H9 (cell line): ENCODE results near the gene QSER1. TPM values are rescaled to one million over a fixed set of nuclear protein-coding genes. Genes with fewer than 3 reads are reported as not detected.

Experiments used
- DNase-seq: peaks from one replicate; pipeline ENCODE4 v3.0.0-alpha.2; 2017
- H2AFZ ChIP-seq: one replicate; pipeline ENCODE4 v1.6.1; 2013; ENCODE audit warnings: mild to moderate bottlenecking, low read length, control low read depth, moderate library complexity
- H2AK5ac ChIP-seq: 2 replicates; pipeline ENCODE4 v1.6.1; 2013; ENCODE audit warnings: low read length, control low read depth, mixed read lengths; ENCODE audit not compliant: insufficient read length
- H2BK120ac ChIP-seq: one replicate; pipeline ENCODE4 v1.6.1; 2013; ENCODE audit warnings: low read depth, mild to moderate bottlenecking, low read length, control low read depth, inconsistent platforms; ENCODE audit not compliant: poor library complexity, severe bottlenecking
- H2BK12ac ChIP-seq: 2 replicates; pipeline ENCODE4 v1.6.1; 2013; ENCODE audit warnings: low read length, control low read depth, mixed read lengths, low read depth; ENCODE audit not compliant: insufficient read length
- H2BK15ac ChIP-seq: 2 replicates; pipeline ENCODE4 v1.6.1; 2013; ENCODE audit warnings: low read depth, low read length, control low read depth
- H2BK20ac ChIP-seq: one replicate; pipeline ENCODE4 v1.6.1; 2013; ENCODE audit warnings: low read depth, mild to moderate bottlenecking, low read length, control low read depth, inconsistent platforms; ENCODE audit not compliant: poor library complexity, severe bottlenecking
- H2BK5ac ChIP-seq: 2 replicates; pipeline ENCODE4 v1.6.1; 2013; ENCODE audit warnings: low read length, control low read depth, mixed read lengths; ENCODE audit not compliant: insufficient read length
- H3K14ac ChIP-seq: 2 replicates; pipeline ENCODE4 v1.6.1; 2013; ENCODE audit warnings: low read length, control low read depth; ENCODE audit not compliant: insufficient read depth
- H3K18ac ChIP-seq: 2 replicates; pipeline ENCODE4 v1.6.1; 2013; ENCODE audit warnings: low read depth, mild to moderate bottlenecking, mixed read lengths, low read length, control low read depth; ENCODE audit not compliant: insufficient read length
- H3K23ac ChIP-seq: 2 replicates; pipeline ENCODE4 v1.6.1; 2013; ENCODE audit warnings: low read length, control low read depth, mixed read lengths, low read depth; ENCODE audit not compliant: insufficient read length
- H3K23me2 ChIP-seq: 2 replicates; pipeline ENCODE4 v1.6.1; 2013; ENCODE audit warnings: low read depth, mild to moderate bottlenecking, mixed read lengths, low read length, control low read depth; ENCODE audit not compliant: insufficient read length, poor library complexity, severe bottlenecking
- H3K27ac ChIP-seq: 2 replicates; pipeline ENCODE4 v1.5.1; 2013; ENCODE audit warnings: low read length, control low read depth, mixed read lengths, low read depth; ENCODE audit not compliant: insufficient read length
- H3K27me3 ChIP-seq: 2 replicates; pipeline ENCODE4 v1.6.1; 2013; ENCODE audit warnings: low read length, control low read depth, inconsistent platforms; ENCODE audit not compliant: insufficient read depth
- H3K4ac ChIP-seq: 2 replicates; pipeline ENCODE4 v1.6.1; 2013; ENCODE audit warnings: low read depth, mild to moderate bottlenecking, control low read depth, inconsistent platforms, low read length, moderate library complexity
- H3K4me1 ChIP-seq: 2 replicates; pipeline ENCODE4 v1.6.1; 2013; ENCODE audit warnings: low read length, control low read depth, inconsistent platforms; ENCODE audit not compliant: insufficient read depth
- H3K4me2 ChIP-seq: 2 replicates; pipeline ENCODE4 v1.6.1; 2013; ENCODE audit warnings: low read length, control low read depth, mixed read lengths; ENCODE audit not compliant: insufficient read length, insufficient read depth
- H3K56ac ChIP-seq: 2 replicates; pipeline ENCODE4 v1.6.1; 2013; ENCODE audit warnings: low read depth, mild to moderate bottlenecking, mixed read lengths, low read length, control low read depth; ENCODE audit not compliant: insufficient read length
- H3K79me1 ChIP-seq: 2 replicates; pipeline ENCODE4 v1.6.1; 2013; ENCODE audit warnings: low read depth, mild to moderate bottlenecking, moderate library complexity, low read length, control low read depth, inconsistent platforms; ENCODE audit not compliant: insufficient read depth, poor library complexity, severe bottlenecking
- H3K79me2 ChIP-seq: 2 replicates; pipeline ENCODE4 v1.6.1; 2013; ENCODE audit warnings: low read length, control low read depth, inconsistent platforms; ENCODE audit not compliant: insufficient read depth
- H3K9ac ChIP-seq: 2 replicates; pipeline ENCODE4 v1.6.1; 2013; ENCODE audit warnings: low read length, control low read depth, mixed read lengths; ENCODE audit not compliant: insufficient read length; ENCODE audit errors: extremely low read depth
- H3K9me3 ChIP-seq: one replicate; pipeline ENCODE4 v1.6.1; 2013; ENCODE audit warnings: low read depth, low read length, inconsistent platforms; ENCODE audit not compliant: control insufficient read depth
- H3T11ph ChIP-seq: one replicate; pipeline ENCODE4 v1.6.1; 2013; ENCODE audit warnings: mild to moderate bottlenecking, low read length, control low read depth, inconsistent platforms
- H4K20me1 ChIP-seq: one replicate; pipeline ENCODE4 v1.6.1; 2013; ENCODE audit not compliant: control insufficient read depth, insufficient read length, insufficient read depth
- H4K5ac ChIP-seq: 2 replicates; pipeline ENCODE4 v1.6.1; 2013; ENCODE audit warnings: low read depth, mild to moderate bottlenecking, mixed read lengths, low read length, control low read depth; ENCODE audit not compliant: insufficient read length
- H4K8ac ChIP-seq: replicated peaks from 2 replicates; pipeline ENCODE4 v1.6.1; 2013; ENCODE audit warnings: low read length, control low read depth, mixed read lengths, low read depth; ENCODE audit not compliant: insufficient read length
- H4K91ac ChIP-seq: 2 replicates; pipeline ENCODE4 v1.6.1; 2013; ENCODE audit warnings: low read depth, mild to moderate bottlenecking, moderate library complexity, mixed read lengths, low read length, control low read depth; ENCODE audit not compliant: insufficient read length
- H3K27ac Mint-ChIP-seq, 3 experiments: 2 replicates in 2 of 3; 3 replicates in 1 of 3; pipeline ENCODE4 v1.8.0; 2020 to 2021; ENCODE audit warnings: mixed read lengths in 3 of 3, mild to moderate bottlenecking in 1 of 3, moderate library complexity in 1 of 3
- H3K27me3 Mint-ChIP-seq: 2 replicates; pipeline ENCODE4 v1.8.0; 2021; ENCODE audit warnings: low read depth, mild to moderate bottlenecking, moderate library complexity, mixed read lengths
- H3K36me3 Mint-ChIP-seq, 3 experiments: 2 replicates in 2 of 3; 3 replicates in 1 of 3; pipeline ENCODE4 v1.8.0; 2020 to 2021; ENCODE audit warnings: low read depth in 3 of 3, mixed read lengths in 3 of 3; ENCODE audit not compliant: insufficient read depth in 1 of 3
- H3K4me1 Mint-ChIP-seq, 2 experiments: 2 replicates each; pipeline ENCODE4 v1.8.0; 2020; ENCODE audit warnings: mixed read lengths in 2 of 2
- H3K4me3 Mint-ChIP-seq, 2 experiments: 2 replicates in 1 of 2; 3 replicates in 1 of 2; pipeline ENCODE4 v1.8.0; 2020 to 2021; ENCODE audit warnings: mild to moderate bottlenecking in 2 of 2, mixed read lengths in 2 of 2, moderate library complexity in 1 of 2
- H3K9me3 Mint-ChIP-seq, 2 experiments: 2 replicates in 1 of 2; 3 replicates in 1 of 2; pipeline ENCODE4 v1.8.0; 2020; ENCODE audit warnings: mild to moderate bottlenecking in 2 of 2, mixed read lengths in 2 of 2, moderate library complexity in 1 of 2
- CTCF ChIP-seq: fragments of 200-600 bp; sonication (generic); conservative IDR thresholded peaks from 3 replicates; pipeline ENCODE4 v1.8.0; 2021; ENCODE audit warnings: antibody characterized with exemption, mild to moderate bottlenecking
- WGBS: extraction: QIAGEN DNeasy Blood & Tissue Kit; methylation state at CpG from one replicate; pipeline ENCODE4 v1.1.7; 2013; ENCODE audit warnings: missing lambda C conversion rate, low lambda C conversion rate, mixed read lengths; ENCODE audit not compliant: insufficient read length; ENCODE audit errors: extremely low coverage; 5-methylcytosine and 5-hydroxymethylcytosine counted together
- total RNA-seq: library from RNA; stranded (reverse); gene quantifications from 2 replicates; pipeline ENCODE4 v1.2.1, GENCODE V29; 2021

Gene QSER1
- total RNA-seq, 1 experiment from 2014 or later, result 139 TPM

- Histone ChIP-seq H3K27ac (no peak overlapping the region), H3K4me1 (peaks cover 3% of the 10 kb centered on the region), H2BK20ac (no peak overlapping the region), H3K9me3 (no peaks in the 10 kb centered on the region), H4K91ac (no peak overlapping the region), H2AK5ac (no peak overlapping the region), H3K23ac (no peak overlapping the region), H2BK12ac (no peak overlapping the region), H3K56ac (no peak overlapping the region), H3K79me2 (peaks cover 60% of the 10 kb centered on the region; the same call in 1 of the 2 replicates), H2BK120ac (no peak overlapping the region), H2BK5ac (no peak overlapping the region), H3K79me1 (peaks cover 8% of the 10 kb centered on the region), H3T11ph (no peak overlapping the region), H2AFZ (no peak overlapping the region), H4K20me1 (no peaks in the 10 kb centered on the region), H3K4me2 (no peak overlapping the region), H3K4ac (no peak overlapping the region), H3K23me2 (no peaks in the 10 kb centered on the region), H3K9ac (no peak overlapping the region), H4K8ac (no peak overlapping the region), H3K18ac (no peak overlapping the region), H3K14ac (no peak overlapping the region), H3K27me3 (no peaks in the 10 kb centered on the region), H4K5ac (no peak overlapping the region), H2BK15ac (no peak overlapping the region)
- Mint-ChIP-seq H3K36me3 (peaks cover 0 to 32% (median 27%) of the 10 kb centered on the region in 3 experiments; a peak in 6 of 7 replicates), H3K27ac (no peak overlapping the region), H3K27me3 (no peaks in the 10 kb centered on the region), H3K4me1 (peaks cover 20 to 30% of the 10 kb centered on the region in 2 experiments), H3K9me3 (no peaks in the 10 kb centered on the region), H3K4me3 (no peak overlapping the region)
- no peak for TF ChIP-seq CTCF
- WGBS, result no CpG with 5 or more reads among the region's 1 CpG
- no peak for DNase-seq
Measured at GRCh38 chr11:32916361-32916760, 23.8 kb downstream of the QSER1 start.
